ENCODE measurements around the gene FILIP1. TPM values are rescaled to one million over a fixed set of nuclear protein-coding genes. Genes with fewer than 3 reads are reported as not detected.

Gene FILIP1
- total and polyA plus RNA-seq, 2 of the 8 experiments (the other 6 are each of a cell fraction or from before 2014, with no cell fraction given), result 2.4 to 5.7 TPM

DNA sequence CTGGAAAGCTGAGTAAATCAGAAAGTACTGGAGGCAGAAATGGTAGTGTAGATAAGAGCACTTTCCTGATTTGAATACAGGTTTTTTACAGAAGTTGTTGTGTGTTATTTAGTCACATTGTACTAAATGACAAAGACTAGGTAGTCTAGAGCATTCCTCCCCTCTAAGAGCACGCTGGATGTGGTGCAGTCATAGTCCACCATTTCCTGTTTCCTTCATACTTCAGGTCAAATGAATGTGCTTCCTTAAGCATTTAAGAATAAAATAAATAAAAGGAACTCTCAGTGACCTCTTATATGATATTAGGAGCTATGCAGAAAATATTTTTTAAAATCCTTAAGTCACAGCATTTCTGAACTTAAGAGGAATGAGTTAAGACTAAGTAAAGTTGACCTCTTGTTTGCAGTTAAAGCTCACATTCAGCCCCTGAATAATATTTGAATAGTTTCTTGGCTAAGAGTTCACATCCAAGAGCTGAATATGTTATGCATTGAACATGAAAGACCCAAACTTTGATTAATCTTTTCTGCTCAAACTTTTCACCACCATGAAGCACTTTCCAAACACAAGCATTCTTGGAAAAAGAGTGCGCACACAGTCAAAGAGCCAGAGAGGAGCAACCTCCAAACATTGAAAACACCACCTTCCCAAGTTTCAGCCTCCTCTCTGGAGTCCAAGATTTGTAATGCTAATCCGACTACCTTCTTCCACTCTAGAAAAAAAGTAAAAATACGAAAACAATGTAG is 155.6 kb downstream of the FILIP1 start (continued):
- TF ChIP-seq, protein P1, sequence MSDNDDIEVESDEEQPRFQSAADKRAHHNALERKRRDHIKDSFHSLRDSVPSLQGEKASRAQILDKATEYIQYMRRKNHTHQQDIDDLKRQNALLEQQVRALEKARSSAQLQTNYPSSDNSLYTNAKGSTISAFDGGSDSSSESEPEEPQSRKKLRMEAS (IDR thresholded peaks at IDR 0.05), result no peak
- TF ChIP-seq POLR2A (IDR thresholded peaks at IDR 0.05; ENCODE audit: control extremely low read depth in 1 of 2, low read depth in 2 of 2, low read length in 2 of 2) (no peak), CREB1 (IDR thresholded peaks at IDR 0.05) (no peak)

Data from H1 (cell line).